GM19324 (cell line): Measurements from ENCODE around the gene TRAM2.

ENCODE experiments used
- ATAC-seq: cut with Tn5 transposase; IDR thresholded peaks from one replicate; pipeline ENCODE4 v1.9.1; 2021; ENCODE audit warnings: mild to moderate bottlenecking, moderate library complexity; ENCODE audit not compliant: unreplicated experiment, low FRiP score

The TRAM2 gene

GRCh38 chr6:52534363-52534762 lies 42.5 kb downstream of the TRAM2 start:
- ATAC-seq: no peak

GRCh38 chr6:52533491-52533890 lies 43.4 kb downstream of the TRAM2 start:
- ATAC-seq: no peak

GRCh38 chr6:52532457-52532856 lies 44.4 kb downstream of the TRAM2 start:
- ATAC-seq: no peak

- no peak for ATAC-seq
Measured at GRCh38 chr6:52531834-52532233, 45.0 kb downstream of the TRAM2 start.

GRCh38 chr6:52531396-52531795 lies 45.5 kb downstream of the TRAM2 start:
- ATAC-seq: no peak

GRCh38 chr6:52530351-52530750 lies 46.5 kb downstream of the TRAM2 start:
- no peak for ATAC-seq

GRCh38 chr6:52529311-52529710 lies 47.5 kb downstream of the TRAM2 start:
- no peak for ATAC-seq

GRCh38 chr6:52527436-52527835 lies 49.4 kb downstream of the TRAM2 start:
- ATAC-seq: no peak

- ATAC-seq: no peak
Measured at GRCh38 chr6:52526634-52527033, 50.2 kb downstream of the TRAM2 start.

- no peak for ATAC-seq
Measured at GRCh38 chr6:52524918-52525317, 51.9 kb downstream of the TRAM2 start.

- no peak for ATAC-seq
Measured at GRCh38 chr6:52523378-52524142, 53.3 kb downstream of the TRAM2 start.

GRCh38 chr6:52522655-52523054 lies 54.2 kb downstream of the TRAM2 start:
- no peak for ATAC-seq

- no peak for ATAC-seq
Measured at GRCh38 chr6:52522151-52522626, 54.7 kb downstream of the TRAM2 start.

GRCh38 chr6:52519618-52520017 lies 57.2 kb downstream of the TRAM2 start:
- ATAC-seq: no peak

GRCh38 chr6:52518279-52518945 lies 58.4 kb downstream of the TRAM2 start:
- no peak for ATAC-seq

GRCh38 chr6:52517502-52518278 lies 59.2 kb downstream of the TRAM2 start:
- ATAC-seq: no peak

GRCh38 chr6:52516943-52517342 lies 59.9 kb downstream of the TRAM2 start:
- ATAC-seq: no peak

GRCh38 chr6:52516269-52516668 lies 60.6 kb downstream of the TRAM2 start:
- ATAC-seq: no peak

- no peak for ATAC-seq
Measured at GRCh38 chr6:52515219-52515960, 61.5 kb downstream of the TRAM2 start.

GRCh38 chr6:52514514-52514913 lies 62.3 kb downstream of the TRAM2 start:
- ATAC-seq: no peak

- ATAC-seq: no peak
Measured at GRCh38 chr6:52513896-52514295, 63.0 kb downstream of the TRAM2 start.
